ENCODE results near the gene SPTBN4. TPM values are rescaled to one million over a fixed set of nuclear protein-coding genes. Genes with fewer than 3 reads are reported as not detected.
A peak's percentile ranks its signal among the peaks of the same experiment; 100 is the strongest.
"Not testable (repeated sequence)": the region's sequence is repeated elsewhere in the genome, so short reads cannot be mapped to it uniquely, and the experiment has no call there.

The SPTBN4 gene
- total RNA-seq, 1 donor from 2014 or later, result 0.53 TPM

DNA sequence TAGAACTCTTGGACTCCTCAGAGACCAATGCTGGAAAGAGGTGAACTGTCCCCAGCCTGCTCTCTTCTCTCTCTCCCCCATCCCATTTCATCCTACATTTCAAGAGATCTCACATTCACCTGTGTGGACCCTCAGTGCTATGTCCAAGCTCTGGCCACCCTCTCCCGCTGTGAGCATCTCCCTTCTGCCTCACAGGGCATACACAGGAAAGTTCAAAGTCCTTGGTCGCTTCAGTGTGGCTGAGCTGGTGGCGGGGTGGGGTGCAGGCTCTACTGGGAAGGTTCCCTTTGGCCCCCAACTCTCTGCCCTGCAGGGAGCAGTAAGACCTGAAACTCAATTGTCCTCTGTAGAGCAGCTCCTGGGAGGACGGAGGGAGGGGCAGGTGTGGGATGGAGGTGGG, 27.0 kb downstream of the SPTBN4 start:
- no peak for ATAC-seq
- TF ChIP-seq CTCF (IDR thresholded peaks at IDR 0.05), result no peak
- H3K36me3 ChIP-seq, result no peaks in the 10 kb centered on the region

DNA sequence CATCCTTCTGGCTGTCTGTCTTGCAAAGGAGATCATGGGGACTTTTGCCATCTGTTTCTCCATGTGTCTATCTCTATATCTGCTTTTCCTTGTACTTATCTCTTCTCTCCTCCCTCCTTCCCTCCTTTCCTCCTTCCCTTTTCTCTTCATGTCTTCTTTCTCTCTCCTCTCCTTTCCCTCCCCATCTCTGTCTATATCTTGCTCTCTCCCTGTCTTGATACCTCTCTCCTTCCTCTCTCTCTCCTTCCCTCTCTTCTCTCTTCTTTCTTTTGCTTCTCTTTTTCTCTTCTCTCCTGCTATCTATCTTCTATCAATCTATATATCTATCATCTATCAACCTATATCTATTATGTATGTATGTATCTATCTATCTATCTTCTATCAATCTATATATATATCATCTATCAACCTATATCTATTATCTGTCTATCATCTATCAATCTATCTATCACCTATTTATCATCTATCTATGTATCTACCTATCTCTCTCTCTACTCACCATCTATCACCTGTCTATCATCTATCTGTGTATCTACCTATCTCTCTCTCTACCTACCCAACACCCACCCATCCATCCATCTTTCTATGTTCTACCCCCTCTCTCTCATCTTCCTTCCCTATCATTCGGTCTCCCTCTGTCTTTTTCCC, 27.5 kb downstream of the SPTBN4 start:
- H3K4me3 ChIP-seq, result no peak overlapping the region
- no peaks in the 10 kb centered on the region for H3K36me3 ChIP-seq
- no peaks in the 10 kb centered on the region for H3K4me1 ChIP-seq
- intact Hi-C loops (cut with DNase I), result no loop called here
- DNase-seq (no peak), ATAC-seq (no peak)
- H3K27ac ChIP-seq, result no peak overlapping the region
- H3K9me3 ChIP-seq, result no peaks in the 10 kb centered on the region
- no peak for TF ChIP-seq CTCF (IDR thresholded peaks at IDR 0.05)
- no peaks in the 10 kb centered on the region for H3K27me3 ChIP-seq (ENCODE audit: low read depth)

More for the DNA sequence above, 27.0 kb downstream of the SPTBN4 start:
- Histone ChIP-seq H3K4me1 (no peaks in the 10 kb centered on the region), H3K27ac (no peak overlapping the region), H3K9me3 (no peaks in the 10 kb centered on the region), H3K27me3 (ENCODE audit: low read depth) (no peaks in the 10 kb centered on the region), H3K4me3 (no peak overlapping the region)
- DNase-seq, result no peak
- intact Hi-C loops (cut with DNase I), result no loop called here

DNA sequence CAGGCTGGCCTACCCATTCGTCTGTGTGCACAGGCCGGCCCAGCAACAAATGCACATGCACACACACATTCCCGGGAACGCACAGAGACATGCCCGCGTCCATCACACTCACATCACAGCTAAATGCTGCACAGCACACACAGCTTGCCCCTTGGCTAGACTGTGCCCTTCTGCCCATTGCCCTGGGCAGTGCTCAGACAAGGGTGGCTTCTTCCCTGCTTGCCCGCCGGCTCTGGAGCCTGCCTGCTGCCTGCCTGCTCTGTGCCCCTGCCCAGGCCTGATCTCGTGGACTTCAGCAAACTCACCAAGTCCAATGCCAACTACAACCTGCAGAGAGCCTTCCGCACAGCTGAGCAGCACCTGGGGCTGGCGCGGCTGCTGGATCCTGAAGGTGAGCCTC, 30.4 kb downstream of the SPTBN4 start:
- intact Hi-C loops (cut with DNase I), result no loop called here
- no peaks in the 10 kb centered on the region for H3K9me3 ChIP-seq
- ATAC-seq, result peak in 1 of 2 donors; percentile 10
- DNase-seq, result no peak
- no peaks in the 10 kb centered on the region for H3K36me3 ChIP-seq
- H3K27me3 ChIP-seq (ENCODE audit: low read depth), result no peaks in the 10 kb centered on the region
- H3K27ac ChIP-seq, result no peak overlapping the region
- no peaks in the 10 kb centered on the region for H3K4me1 ChIP-seq
- no peak overlapping the region for H3K4me3 ChIP-seq
- no peak for TF ChIP-seq CTCF (IDR thresholded peaks at IDR 0.05)

DNA sequence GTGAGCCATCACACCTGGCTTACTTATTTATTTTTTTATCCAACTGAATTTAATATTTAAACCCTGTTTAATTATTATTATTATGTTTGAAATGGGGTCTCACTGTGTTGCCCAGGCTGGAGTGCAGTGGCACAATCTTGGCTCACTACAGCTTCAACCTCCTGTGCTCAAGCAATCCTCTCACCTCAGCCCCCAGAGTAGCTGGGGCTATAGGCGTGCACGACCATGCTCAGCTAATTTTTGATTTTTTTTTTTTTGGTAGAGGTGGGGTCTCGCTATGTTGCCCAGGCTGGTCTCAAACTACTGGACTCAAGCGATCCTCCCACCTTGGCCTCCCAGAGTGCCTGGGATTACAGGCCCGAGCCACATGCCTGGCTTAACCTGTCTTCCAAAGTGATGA, 32.5 kb downstream of the SPTBN4 start:
- no peak overlapping the region for H3K27ac ChIP-seq
- H3K4me3 ChIP-seq, result no peak overlapping the region
- intact Hi-C loops (cut with DNase I), result no loop called here
- H3K9me3 ChIP-seq, result no peaks in the 10 kb centered on the region
- H3K4me1 ChIP-seq, result no peaks in the 10 kb centered on the region
- DNase-seq (no peak), ATAC-seq (no peak)
- no peaks in the 10 kb centered on the region for H3K36me3 ChIP-seq
- no peak for TF ChIP-seq CTCF (IDR thresholded peaks at IDR 0.05)
- H3K27me3 ChIP-seq (ENCODE audit: low read depth), result no peaks in the 10 kb centered on the region

DNA sequence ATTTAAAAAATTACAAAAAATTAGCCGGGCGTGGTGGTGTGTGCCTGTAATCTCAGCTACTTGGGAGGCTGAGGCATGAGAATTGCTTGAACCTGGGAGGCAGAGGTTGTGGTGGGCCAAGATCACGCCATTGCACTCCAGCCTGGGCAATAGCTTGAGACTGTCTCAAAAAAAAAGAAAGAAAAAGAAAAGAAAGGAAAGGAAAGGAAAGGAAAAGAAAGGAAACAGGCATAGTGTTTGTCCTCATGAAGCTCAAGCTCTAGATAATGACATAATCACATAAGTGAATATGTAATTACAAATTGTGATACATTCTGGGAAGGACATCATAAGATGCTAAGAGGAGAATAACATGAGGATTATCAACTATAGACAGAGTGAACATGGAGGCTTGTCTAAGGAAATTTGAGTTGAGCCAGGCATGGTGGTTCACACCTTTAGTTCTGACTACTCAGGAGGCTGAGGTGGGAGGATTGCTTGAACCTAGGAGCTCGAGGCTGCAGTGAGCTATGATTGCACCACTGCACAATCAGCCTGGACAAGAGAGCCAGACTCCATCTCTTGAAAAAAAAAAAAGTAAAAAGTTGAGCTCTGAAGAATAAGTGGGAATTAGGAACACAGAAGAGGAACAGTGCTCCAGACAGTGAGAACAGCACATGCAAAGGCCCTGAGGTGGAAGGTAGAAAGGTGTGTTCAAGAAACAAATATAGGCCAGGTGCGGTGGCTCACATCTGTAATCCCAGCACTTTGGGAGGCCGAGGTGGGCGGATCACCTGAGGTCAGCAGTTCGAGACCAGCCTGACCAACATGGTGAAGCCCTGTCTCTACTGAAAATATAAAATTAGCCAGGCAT, 34.1 kb downstream of the SPTBN4 start:
- DNase-seq; intact Hi-C loops (cut with DNase I); ATAC-seq; H3K4me1 ChIP-seq; H3K27ac ChIP-seq; H3K4me3 ChIP-seq; H3K36me3 ChIP-seq; H3K9me3 ChIP-seq; H3K27me3 ChIP-seq (ENCODE audit: low read depth): not testable (repeated sequence)

- no peaks in the 10 kb centered on the region for H3K36me3 ChIP-seq
- H3K9me3 ChIP-seq, result no peaks in the 10 kb centered on the region
- DNase-seq, result no peak
- no peak for ATAC-seq
- no peak for TF ChIP-seq CTCF (IDR thresholded peaks at IDR 0.05)
- no peaks in the 10 kb centered on the region for H3K4me1 ChIP-seq
- intact Hi-C loops (cut with DNase I), result no loop called here
- H3K4me3 ChIP-seq, result no peak overlapping the region
- H3K27ac ChIP-seq, result no peak overlapping the region
- H3K27me3 ChIP-seq (ENCODE audit: low read depth), result no peaks in the 10 kb centered on the region
These were observed 34.8 kb downstream of the SPTBN4 start for GRCh38 chr19:40501599-40501998.
